GM19438 (cell line): ENCODE measurements around the gene MYG1.

Source experiments
- ATAC-seq: cut with Tn5 transposase; IDR thresholded peaks from one replicate; pipeline ENCODE4 v1.9.1; 2021; ENCODE audit warnings: low read depth; ENCODE audit not compliant: unreplicated experiment

MYG1 gene

DNA sequence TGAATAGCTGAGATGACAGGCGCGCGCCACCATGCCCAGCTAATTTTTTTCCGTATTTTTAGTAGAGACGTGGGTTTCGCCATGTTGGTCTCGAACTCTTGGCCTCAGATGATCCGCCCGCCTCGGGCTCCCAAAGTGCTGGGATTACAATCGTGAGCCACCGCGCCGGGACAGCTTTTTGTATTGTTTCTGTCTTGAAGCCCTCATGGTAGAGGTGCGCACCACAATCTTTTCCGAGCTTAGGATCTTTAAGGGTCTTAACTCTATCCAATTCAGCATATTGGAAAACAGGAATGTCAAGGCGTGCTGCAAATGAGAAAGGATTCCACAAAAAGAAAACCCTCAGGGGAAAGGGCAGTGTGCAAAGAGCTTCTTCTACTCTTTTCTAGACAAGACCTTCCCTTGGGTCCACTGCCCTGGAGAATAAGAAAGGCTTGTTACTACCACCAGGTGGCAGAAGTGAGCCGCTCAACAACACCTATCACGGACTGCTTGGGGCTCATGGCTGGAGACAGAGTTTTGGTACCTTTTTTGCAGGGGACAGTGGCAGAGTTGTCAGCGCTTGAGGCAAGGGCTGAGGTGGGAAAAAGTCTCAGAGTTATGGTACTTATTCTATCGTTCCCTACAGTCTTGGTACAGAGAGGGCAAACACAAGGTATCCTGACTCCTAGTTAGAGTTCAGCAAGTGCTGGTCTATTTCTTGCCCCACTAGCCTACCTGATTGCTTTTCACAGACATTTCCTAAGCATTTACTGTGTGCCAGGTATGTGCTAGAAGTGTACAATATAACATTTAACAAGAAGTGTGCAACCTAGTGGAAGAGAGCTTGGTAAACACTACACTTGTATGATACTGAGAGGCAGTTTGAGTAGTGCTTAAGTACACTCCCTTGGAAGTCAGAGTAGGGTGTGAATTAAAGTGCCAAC, 53.1 kb downstream of the MYG1 start:
- ATAC-seq = no peak

DNA sequence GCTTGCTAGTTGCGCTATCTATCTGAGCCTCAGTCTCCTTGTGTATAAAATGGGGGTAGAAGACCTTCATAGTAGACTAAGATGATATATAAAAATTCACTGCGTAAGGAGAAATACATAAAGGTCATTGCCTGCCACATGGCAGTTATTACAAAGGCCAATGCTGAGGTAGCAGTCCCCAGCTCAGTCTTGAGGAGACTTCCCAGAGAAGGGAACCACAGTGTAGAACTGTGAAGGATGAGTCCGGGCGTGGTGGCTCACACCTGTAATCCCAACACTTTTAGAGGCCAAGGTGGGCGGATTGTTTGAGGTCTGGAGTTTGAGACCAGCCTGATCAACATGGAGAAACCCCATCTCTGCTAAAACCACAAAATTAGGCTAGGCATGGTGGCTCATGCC, 53.8 kb downstream of the MYG1 start:
- ATAC-seq = no peak

- no peak for ATAC-seq
Observed at GRCh38 chr12:53355121-53355520, 55.6 kb downstream of the MYG1 start.
